Muscle of arm (tissue), 12 donors: Measurements from ENCODE around the gene MAD1L1. TPM values are rescaled to one million over a fixed set of nuclear protein-coding genes. Genes with fewer than 3 reads are reported as not detected.
"Not testable (repeated sequence)": the region's sequence is repeated elsewhere in the genome, so short reads cannot be mapped to it uniquely, and the experiment has no call there.

ENCODE experiments used
- DNase-seq: peaks from one replicate; pipeline ENCODE4 v3.0.0-alpha.2; 2013
- polyA plus RNA-seq, 12 donors: library from polyadenylated mRNA; unstranded; fragments of 120-200 nt; gene quantifications; one replicate each; pipeline ENCODE4 v1.2.1, GENCODE V29; 2013; ENCODE audit not compliant: insufficient read length in 12 of 12

Gene MAD1L1
- polyA plus RNA-seq, 12 donors = 16.2 to 60.1 (median 22.4) TPM; not detected in 1

GRCh38 chr7:1843921-1844335 is 388.8 kb downstream of the MAD1L1 start:
- no peak for DNase-seq

- DNase-seq = no peak
Observed at GRCh38 chr7:1843271-1843861, 389.4 kb downstream of the MAD1L1 start.

- no peak for DNase-seq
Observed at GRCh38 chr7:1842321-1843221, 390.2 kb downstream of the MAD1L1 start.

GRCh38 chr7:1841286-1842021 is 391.3 kb downstream of the MAD1L1 start:
- not testable (repeated sequence) for DNase-seq

- DNase-seq = not testable (repeated sequence)
Observed at GRCh38 chr7:1840744-1841143, 392.0 kb downstream of the MAD1L1 start.

- DNase-seq = no peak
Observed at GRCh38 chr7:1839701-1840100, 393.0 kb downstream of the MAD1L1 start.

GRCh38 chr7:1838911-1839531 is 393.7 kb downstream of the MAD1L1 start:
- DNase-seq = not testable (repeated sequence)

- not testable (repeated sequence) for DNase-seq
Observed at GRCh38 chr7:1838544-1838872, 394.2 kb downstream of the MAD1L1 start.

GRCh38 chr7:1837696-1838543 is 394.8 kb downstream of the MAD1L1 start:
- not testable (repeated sequence) for DNase-seq

- not testable (repeated sequence) for DNase-seq
Observed at GRCh38 chr7:1831933-1832535, 400.7 kb downstream of the MAD1L1 start.

GRCh38 chr7:1831471-1831870 is 401.3 kb downstream of the MAD1L1 start:
- DNase-seq = not testable (repeated sequence)

- not testable (repeated sequence) for DNase-seq
Observed at GRCh38 chr7:1829668-1830067, 403.1 kb downstream of the MAD1L1 start.

- no peak for DNase-seq
Observed at GRCh38 chr7:1829111-1829510, 403.6 kb downstream of the MAD1L1 start.

- DNase-seq = not testable (repeated sequence)
Observed at GRCh38 chr7:1828170-1828569, 404.6 kb downstream of the MAD1L1 start.

- DNase-seq = not testable (repeated sequence)
Observed at GRCh38 chr7:1827521-1827981, 405.2 kb downstream of the MAD1L1 start.

- DNase-seq = not testable (repeated sequence)
Observed at GRCh38 chr7:1826931-1827330, 405.8 kb downstream of the MAD1L1 start.

- no peak for DNase-seq
Observed at GRCh38 chr7:1825897-1826741, 406.6 kb downstream of the MAD1L1 start.

- not testable (repeated sequence) for DNase-seq
Observed at GRCh38 chr7:1825647-1825896, 407.2 kb downstream of the MAD1L1 start.

GRCh38 chr7:1824882-1825646 is 407.7 kb downstream of the MAD1L1 start:
- not testable (repeated sequence) for DNase-seq
